Measurements from ENCODE around the gene KCND2.

GRCh38 chr7:120304674-120305073 lies 31.7 kb downstream of the KCND2 start:
- TF ChIP-seq CTCF (conservative IDR thresholded peaks at IDR 0.05) (no peak), EZH2 (IDR thresholded peaks at IDR 0.05; ENCODE audit: low read depth) (no peak)
